Thyroid gland (tissue), 4 donors: ENCODE results near the gene KRT85. TPM values are rescaled to one million over a fixed set of nuclear protein-coding genes. Genes with fewer than 3 reads are reported as not detected.
A peak's percentile ranks its signal among the peaks of the same experiment; 100 is the strongest.

ENCODE experiments used
- DNase-seq, 2 donors: peaks; one replicate each; pipeline ENCODE4 v3.0.0-alpha.2; 2019
- H3K27ac ChIP-seq, 3 donors: fragments of 200-600 bp; sonication (generic); 1 replicate in 2 of 3; 2 replicates in 1 of 3; pipeline ENCODE4 v1.5.1; 2016 to 2019; ENCODE audit warnings: mild to moderate bottlenecking in 1 of 3, moderate library complexity in 1 of 3
- H3K27me3 ChIP-seq: fragments of 200-600 bp; sonication (generic); one replicate; pipeline ENCODE4 v1.5.1; 2019
- H3K36me3 ChIP-seq, 2 donors: fragments of 200-600 bp; sonication (generic); one replicate each; pipeline ENCODE4 v1.5.1; 2016 to 2019
- H3K4me1 ChIP-seq, 2 donors: fragments of 200-600 bp; sonication (generic); one replicate each; pipeline ENCODE4 v1.5.1; 2017 to 2019
- H3K4me3 ChIP-seq, 3 donors: fragments of 200-600 bp; sonication (generic); replicated peaks in 1 of 3; 1 replicate in 2 of 3; 2 replicates in 1 of 3; pipeline ENCODE4 v1.5.1; 2016; ENCODE audit warnings: mild to moderate bottlenecking in 1 of 3
- H3K9me3 ChIP-seq: fragments of 200-600 bp; sonication (generic); one replicate; pipeline ENCODE4 v1.5.1; 2017
- POLR2A ChIP-seq, 2 donors: fragments of 450-650 bp; IDR thresholded peaks; one replicate each; pipeline ENCODE4 v1.6.1; 2017; ENCODE audit warnings: antibody characterized with exemption in 2 of 2, mild to moderate bottlenecking in 2 of 2, moderate library complexity in 1 of 2
- WGBS, 2 donors: methylation state at CpG; one replicate each; pipeline ENCODE4 v1.1.5; 2017; 5-methylcytosine and 5-hydroxymethylcytosine counted together
- intact Hi-C: fragments of 100-400 bp; cut with DNase I; formaldehyde crosslinking; loops from one replicate; pipeline ENCODE4 v1.15.1; 2023
- total RNA-seq, 4 donors: library from RNA; depleted of rRNA; stranded (reverse); fragments of >200 nt; gene quantifications; one replicate each; pipeline ENCODE4 v1.2.3, GENCODE V29; 2016
- TF ChIP-seq, protein P1 (sequence below), 6 experiments: fragments of 200-600 bp in 3 of 6; fragments of 450-650 bp in 3 of 6; sonication (generic) in 3 of 6; IDR thresholded peaks; one replicate each; pipeline ENCODE4 v1.5.1; 2016 to 2019; ENCODE audit warnings: antibody characterized with exemption in 6 of 6, mild to moderate bottlenecking in 2 of 6, inconsistent platforms in 1 of 6, moderate library complexity in 1 of 6

The KRT85 gene
- total RNA-seq, 4 donors from 2014 or later: not detected

DNA sequence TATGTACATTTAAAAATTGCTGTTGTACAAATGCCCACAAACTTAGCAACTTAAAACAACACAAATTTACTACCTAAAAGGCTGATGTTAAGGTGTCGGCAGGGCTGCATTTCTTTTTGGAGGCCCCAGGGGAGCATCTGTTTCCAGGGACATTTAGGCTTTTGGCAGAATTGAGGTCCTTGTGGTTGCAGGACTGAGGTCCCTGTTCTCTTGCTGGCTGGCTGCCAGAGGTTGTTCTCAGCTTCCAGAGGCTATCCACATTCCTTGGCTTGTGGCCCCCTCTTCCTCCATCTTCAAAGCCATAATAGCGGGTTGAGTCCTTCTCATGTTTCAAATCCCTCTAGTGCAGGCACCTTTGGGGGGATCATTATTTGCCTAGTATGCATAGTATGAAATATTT is 23.7 kb downstream of the KRT85 start:
- Histone ChIP-seq H3K9me3 (no peaks in the 10 kb centered on the region), H3K27me3 (no peaks in the 10 kb centered on the region), H3K36me3 (no peaks in the 10 kb centered on the region), H3K4me1 (peaks cover 48 to 56% of the 10 kb centered on the region in 2 donors), H3K27ac (peak overlapping the region; percentile 63 to 95 (median 93)), H3K4me3 (no peak overlapping the region)
- TF ChIP-seq POLR2A (IDR thresholded peaks at IDR 0.05): no peak
- TF ChIP-seq, protein P1, sequence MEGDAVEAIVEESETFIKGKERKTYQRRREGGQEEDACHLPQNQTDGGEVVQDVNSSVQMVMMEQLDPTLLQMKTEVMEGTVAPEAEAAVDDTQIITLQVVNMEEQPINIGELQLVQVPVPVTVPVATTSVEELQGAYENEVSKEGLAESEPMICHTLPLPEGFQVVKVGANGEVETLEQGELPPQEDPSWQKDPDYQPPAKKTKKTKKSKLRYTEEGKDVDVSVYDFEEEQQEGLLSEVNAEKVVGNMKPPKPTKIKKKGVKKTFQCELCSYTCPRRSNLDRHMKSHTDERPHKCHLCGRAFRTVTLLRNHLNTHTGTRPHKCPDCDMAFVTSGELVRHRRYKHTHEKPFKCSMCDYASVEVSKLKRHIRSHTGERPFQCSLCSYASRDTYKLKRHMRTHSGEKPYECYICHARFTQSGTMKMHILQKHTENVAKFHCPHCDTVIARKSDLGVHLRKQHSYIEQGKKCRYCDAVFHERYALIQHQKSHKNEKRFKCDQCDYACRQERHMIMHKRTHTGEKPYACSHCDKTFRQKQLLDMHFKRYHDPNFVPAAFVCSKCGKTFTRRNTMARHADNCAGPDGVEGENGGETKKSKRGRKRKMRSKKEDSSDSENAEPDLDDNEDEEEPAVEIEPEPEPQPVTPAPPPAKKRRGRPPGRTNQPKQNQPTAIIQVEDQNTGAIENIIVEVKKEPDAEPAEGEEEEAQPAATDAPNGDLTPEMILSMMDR (IDR thresholded peaks at IDR 0.05): no peak
- peak in 1 of 2 donors; percentile 43 for DNase-seq
- 69 to 78% methylated on average over 2 of the region's 2 CpGs for WGBS, 2 donors
- intact Hi-C loops: no loop called here

DNA sequence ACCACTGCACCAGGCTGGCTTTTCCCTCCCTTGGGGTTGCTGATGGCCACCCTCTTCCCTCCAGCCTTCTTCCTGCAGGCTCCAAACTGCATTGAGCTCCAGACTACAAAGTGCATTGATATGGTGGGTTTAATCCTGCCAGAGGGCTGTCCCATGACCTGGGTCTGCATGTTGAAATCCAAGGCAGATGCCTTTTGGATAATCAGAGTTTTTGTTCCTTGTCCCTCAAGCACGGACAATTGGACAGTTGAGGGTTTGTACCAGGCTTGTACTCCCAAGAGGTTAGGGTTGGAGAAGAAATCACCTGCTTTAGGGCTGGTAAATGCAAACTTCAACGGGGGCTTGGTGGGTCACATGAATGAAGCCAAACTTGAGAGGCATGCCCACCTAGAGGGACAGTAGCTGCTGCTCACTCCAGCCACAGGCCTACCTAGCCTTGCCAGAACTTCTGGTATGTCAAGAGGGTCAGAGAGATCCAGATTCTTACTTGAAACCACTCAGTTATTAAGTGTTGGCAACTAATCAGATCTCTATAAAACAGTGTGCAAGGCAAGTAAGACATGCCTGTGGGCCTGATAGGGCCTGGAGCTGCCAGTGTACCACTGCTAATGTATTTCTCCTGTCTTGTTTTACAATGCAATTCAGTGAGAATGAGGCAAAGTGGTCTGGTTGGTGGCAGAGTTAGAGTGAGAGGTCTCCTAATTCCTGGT is 24.3 kb downstream of the KRT85 start:
- TF ChIP-seq POLR2A (IDR thresholded peaks at IDR 0.05): peak in 1 of 2 donors; percentile 25
- TF ChIP-seq, protein P1 (IDR thresholded peaks at IDR 0.05): no peak
- Histone ChIP-seq H3K4me1 (peaks cover 44 to 53% of the 10 kb centered on the region in 2 donors), H3K9me3 (no peaks in the 10 kb centered on the region), H3K36me3 (no peaks in the 10 kb centered on the region), H3K4me3 (no peak overlapping the region), H3K27ac (peak overlapping the region; percentile 63 to 95 (median 93)), H3K27me3 (no peaks in the 10 kb centered on the region)
- peak; percentile 61 to 63 for DNase-seq
- intact Hi-C loops: no loop called here
- WGBS, 2 donors: 36 to 67% methylated on average over 2 of the region's 2 CpGs

DNA sequence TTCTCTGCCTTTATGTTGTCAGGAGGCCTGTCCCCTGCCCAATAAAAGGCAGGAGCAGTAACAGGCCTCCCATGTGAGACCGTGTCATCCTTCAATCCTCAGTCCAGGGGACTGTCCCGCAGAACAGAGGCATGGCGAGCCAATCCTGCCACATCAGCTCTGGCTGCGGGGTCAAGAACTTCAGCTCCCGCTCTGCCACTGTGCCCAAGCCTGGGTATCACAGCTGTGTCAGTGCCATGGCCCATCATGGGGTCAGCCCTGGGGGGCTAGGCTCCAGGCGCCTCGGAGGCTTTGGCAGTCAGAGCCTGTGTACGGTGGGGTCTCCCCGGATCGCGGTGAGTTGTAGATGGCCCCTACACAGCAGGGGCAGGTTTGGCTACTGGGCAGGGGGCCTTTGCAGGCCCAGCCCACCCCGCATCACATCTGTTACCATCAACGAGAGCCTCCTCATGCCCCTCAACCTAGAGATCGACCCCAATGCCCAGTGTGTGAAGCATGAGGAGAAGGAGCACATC is 26.2 kb downstream of the KRT85 start:
- intact Hi-C loops: no loop called here
- H3K9me3 ChIP-seq: no peaks in the 10 kb centered on the region
- no peaks in the 10 kb centered on the region for H3K27me3 ChIP-seq
- peaks cover 35 to 42% of the 10 kb centered on the region in 2 donors for H3K4me1 ChIP-seq
- no peak for TF ChIP-seq POLR2A (IDR thresholded peaks at IDR 0.05)
- TF ChIP-seq, protein P1 (IDR thresholded peaks at IDR 0.05): no peak
- H3K27ac ChIP-seq: no peak overlapping the region
- H3K36me3 ChIP-seq: no peaks in the 10 kb centered on the region
- DNase-seq: no peak
- H3K4me3 ChIP-seq: no peak overlapping the region
- WGBS, 2 donors: 85 to 94% methylated on average over 9 to 14 of the region's 14 CpGs

- TF ChIP-seq, protein P1 (IDR thresholded peaks at IDR 0.05): no peak
- DNase-seq: no peak
- H3K4me1 ChIP-seq: peaks cover 10 to 17% of the 10 kb centered on the region in 2 donors
- 86 to 89% methylated on average over 10 of the region's 10 CpGs for WGBS, 2 donors
- intact Hi-C loops: no loop called here
- no peak overlapping the region for H3K27ac ChIP-seq
- H3K27me3 ChIP-seq: no peaks in the 10 kb centered on the region
- H3K4me3 ChIP-seq: no peak overlapping the region
- H3K36me3 ChIP-seq: no peaks in the 10 kb centered on the region
- H3K9me3 ChIP-seq: no peaks in the 10 kb centered on the region
These were observed 28.9 kb downstream of the KRT85 start for GRCh38 chr12:52338241-52338960.

DNA sequence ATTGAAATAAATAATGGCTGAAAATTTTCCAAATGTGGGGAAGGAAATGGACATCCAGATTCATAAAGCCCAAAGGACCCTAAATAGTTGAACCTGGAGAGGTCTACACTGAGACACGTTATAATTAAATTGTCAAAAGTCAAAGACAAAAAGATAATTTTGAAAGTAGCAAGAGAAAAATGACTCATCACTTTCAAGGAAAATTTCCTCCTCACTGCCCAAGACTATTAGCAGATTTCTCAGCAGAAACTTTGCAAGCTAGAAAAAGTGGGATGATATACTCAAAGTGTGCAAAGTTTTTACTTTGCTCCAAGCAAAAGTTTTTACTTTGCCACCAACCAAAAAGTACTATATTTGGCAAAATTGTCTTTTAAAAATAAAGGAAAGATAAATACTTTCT is 30.2 kb downstream of the KRT85 start:
- intact Hi-C loops: no loop called here
- WGBS, 2 donors: 71 to 79% methylated on average over 1 of the region's 1 CpG
- Histone ChIP-seq H3K4me3 (no peak overlapping the region), H3K36me3 (no peaks in the 10 kb centered on the region), H3K27me3 (no peaks in the 10 kb centered on the region), H3K4me1 (peaks cover 5 to 13% of the 10 kb centered on the region in 2 donors), H3K9me3 (no peaks in the 10 kb centered on the region), H3K27ac (no peak overlapping the region)
- TF ChIP-seq POLR2A (IDR thresholded peaks at IDR 0.05): no peak
- TF ChIP-seq, protein P1 (IDR thresholded peaks at IDR 0.05): no peak
- no peak for DNase-seq
